ENCODE data around the gene IL15RA. TPM values are rescaled to one million over a fixed set of nuclear protein-coding genes. Genes with fewer than 3 reads are reported as not detected.
"Not testable (repeated sequence)": the region's sequence is repeated elsewhere in the genome, so short reads cannot be mapped to it uniquely, and the experiment has no call there.

The IL15RA gene
- total RNA-seq, 1 donor from 2014 or later: 24.8 TPM

GRCh38 chr10:5961405-5962100 is 15.8 kb downstream of the IL15RA start:
- Histone ChIP-seq H3K36me3 (peaks cover 12 to 23% of the 10 kb centered on the region in 2 donors), H3K4me3 (no peak overlapping the region), H3K27me3 (no peaks in the 10 kb centered on the region), H3K4me1 (no peaks in the 10 kb centered on the region), H3K27ac (no peak overlapping the region), H3K9me3 (no peaks in the 10 kb centered on the region)
- intact Hi-C loops (cut with DNase I): no loop called here
- peak in 1 of 2 donors; percentile 45 for DNase-seq (ENCODE audit: low spot score in 2 of 2)
- no peak for TF ChIP-seq CTCF (IDR thresholded peaks at IDR 0.05)

GRCh38 chr10:5960973-5961275 is 16.4 kb downstream of the IL15RA start:
- H3K4me1 ChIP-seq; intact Hi-C loops (cut with DNase I); H3K27ac ChIP-seq; H3K4me3 ChIP-seq; H3K9me3 ChIP-seq; H3K27me3 ChIP-seq: not testable (repeated sequence)
- DNase-seq (ENCODE audit: low spot score in 2 of 2): peak in 1 of 2 donors; percentile 46
- peaks cover 12 to 23% of the 10 kb centered on the region in 2 donors for H3K36me3 ChIP-seq

GRCh38 chr10:5960070-5960972 is 17.0 kb downstream of the IL15RA start:
- Histone ChIP-seq H3K9me3 (no peaks in the 10 kb centered on the region), H3K4me3 (no peak overlapping the region), H3K4me1 (no peaks in the 10 kb centered on the region), H3K27me3 (no peaks in the 10 kb centered on the region), H3K36me3 (peaks cover 12 to 23% of the 10 kb centered on the region in 2 donors), H3K27ac (peak overlapping the region; percentile 27 to 42)
- TF ChIP-seq CTCF (IDR thresholded peaks at IDR 0.05): no peak
- peak in 1 of 2 donors; percentile 54 for DNase-seq (ENCODE audit: low spot score in 2 of 2)
- intact Hi-C loops (cut with DNase I): no loop called here

- Histone ChIP-seq H3K4me3 (no peak overlapping the region), H3K9me3 (no peaks in the 10 kb centered on the region), H3K27ac (peak overlapping the region in 1 of 2 donors; percentile 42), H3K4me1 (no peaks in the 10 kb centered on the region), H3K36me3 (peaks cover 12 to 23% of the 10 kb centered on the region in 2 donors), H3K27me3 (no peaks in the 10 kb centered on the region)
- DNase-seq (ENCODE audit: low spot score in 2 of 2): peak in 1 of 2 donors; percentile 51
- no peak for TF ChIP-seq CTCF (IDR thresholded peaks at IDR 0.05)
- intact Hi-C loops (cut with DNase I): no loop called here
Measured at GRCh38 chr10:5959581-5960069, 17.7 kb downstream of the IL15RA start.

- peak in 1 of 2 donors; percentile 30 for DNase-seq (ENCODE audit: low spot score in 2 of 2)
- H3K27ac ChIP-seq: peak overlapping the region; percentile 19 to 42
- TF ChIP-seq CTCF (IDR thresholded peaks at IDR 0.05): no peak
- intact Hi-C loops (cut with DNase I): no loop called here
- H3K27me3 ChIP-seq: no peaks in the 10 kb centered on the region
- no peak overlapping the region for H3K4me3 ChIP-seq
- peaks cover 12 to 23% of the 10 kb centered on the region in 2 donors for H3K36me3 ChIP-seq
- H3K4me1 ChIP-seq: no peaks in the 10 kb centered on the region
- no peaks in the 10 kb centered on the region for H3K9me3 ChIP-seq
Measured at GRCh38 chr10:5959142-5959541, 18.2 kb downstream of the IL15RA start.

GRCh38 chr10:5958675-5959074 is 18.7 kb downstream of the IL15RA start:
- intact Hi-C loops (cut with DNase I): no loop called here
- H3K36me3 ChIP-seq: peaks cover 12 to 23% of the 10 kb centered on the region in 2 donors
- H3K27me3 ChIP-seq: no peaks in the 10 kb centered on the region

More at GRCh38 chr10:5958675-5959074, 18.7 kb downstream of the IL15RA start:
- TF ChIP-seq CTCF (IDR thresholded peaks at IDR 0.05): no peak
- no peaks in the 10 kb centered on the region for H3K9me3 ChIP-seq
- DNase-seq (ENCODE audit: low spot score in 2 of 2): no peak
- H3K27ac ChIP-seq: peak overlapping the region; percentile 24 to 42
- no peak overlapping the region for H3K4me3 ChIP-seq
- H3K4me1 ChIP-seq: no peaks in the 10 kb centered on the region
